CD4-positive, alpha-beta T cell (primary cell): ENCODE data around the gene CD96. TPM values are rescaled to one million over a fixed set of nuclear protein-coding genes. Genes with fewer than 3 reads are reported as not detected.
A peak's percentile ranks its signal among the peaks of the same experiment; 100 is the strongest.

Experiments used
- ATAC-seq: fragments of 200-7000 bp; cut with Tn5 transposase; one replicate; pipeline ENCODE4 v1.10.0; 2022; ENCODE audit warnings: mild to moderate bottlenecking; ENCODE audit not compliant: poor library complexity
- CTCF ChIA-PET: fragments of 350-600 bp; sonication (Branson Sonifier 250); formaldehyde crosslinking; loops from one replicate; lab custom pipeline; 2021; ENCODE audit warnings: antibody characterized with exemption, inconsistent platforms; lab: Charles Lee
- POLR2A ChIA-PET: fragments of 350-600 bp; sonication (Branson Sonifier 250); formaldehyde crosslinking; loops from one replicate; lab custom pipeline; 2021; ENCODE audit warnings: antibody characterized with exemption, inconsistent platforms; lab: Charles Lee
- DNase-seq, 14 experiments: peaks; one replicate each; pipeline ENCODE4 v3.0.0-alpha.2; 2013 to 2020; ENCODE audit warnings: mixed read lengths in 2 of 14
- H3K27ac ChIP-seq, 2 donors: one replicate each; pipeline versions ENCODE4 v1.5.1 to v1.7.0; 2013; ENCODE audit warnings: low read length in 2 of 2, low read depth in 1 of 2, mild to moderate bottlenecking in 1 of 2
- H3K27me3 ChIP-seq, 2 experiments: 1 replicate in 1 of 2; 2 replicates in 1 of 2; pipeline versions ENCODE4 v1.6.1 to v1.7.0; 2013; ENCODE audit warnings: low read length in 2 of 2, control low read depth in 1 of 2, mild to moderate bottlenecking in 1 of 2, moderate library complexity in 1 of 2; ENCODE audit not compliant: insufficient read depth in 2 of 2, control insufficient read depth in 1 of 2
- H3K36me3 ChIP-seq: one replicate; pipeline ENCODE4 v1.6.1; 2013; ENCODE audit warnings: low read length, control low read depth; ENCODE audit not compliant: insufficient read depth
- H3K4me1 ChIP-seq: one replicate; pipeline ENCODE4 v1.6.1; 2013; ENCODE audit warnings: low read length, control low read depth; ENCODE audit not compliant: insufficient read depth
- H3K4me3 ChIP-seq: one replicate; pipeline ENCODE4 v1.5.1; 2013; ENCODE audit warnings: mild to moderate bottlenecking, low read length, moderate library complexity
- H3K9me3 ChIP-seq, 2 experiments: 1 replicate in 1 of 2; 2 replicates in 1 of 2; pipeline versions ENCODE4 v1.6.1 to v1.7.0; 2013; ENCODE audit warnings: low read length in 2 of 2, mild to moderate bottlenecking in 2 of 2, control low read depth in 1 of 2, moderate library complexity in 1 of 2; ENCODE audit not compliant: control insufficient read depth in 1 of 2, insufficient read depth in 1 of 2
- H3K27ac Mint-ChIP-seq: one replicate; pipeline ENCODE4 v1.8.0; 2020; ENCODE audit warnings: mixed read lengths
- H3K27me3 Mint-ChIP-seq: one replicate; pipeline ENCODE4 v1.8.0; 2021; ENCODE audit warnings: mixed read lengths
- H3K36me3 Mint-ChIP-seq: one replicate; pipeline ENCODE4 v1.8.0; 2021; ENCODE audit warnings: low read depth, mixed read lengths
- H3K4me1 Mint-ChIP-seq: one replicate; pipeline ENCODE4 v1.8.0; 2021; ENCODE audit warnings: low read depth, mixed read lengths
- H3K4me3 Mint-ChIP-seq: one replicate; pipeline ENCODE4 v1.8.0; 2020; ENCODE audit warnings: mild to moderate bottlenecking, mixed read lengths
- H3K9me3 Mint-ChIP-seq: one replicate; pipeline ENCODE4 v1.8.0; 2020; ENCODE audit warnings: mixed read lengths
- intact Hi-C, 2 experiments: fragments of 100-400 bp; cut with DNase I in 1 of 2; cut with micrococcal nuclease in 1 of 2; formaldehyde crosslinking; loops; one replicate each; pipeline versions ENCODE4 v1.15.1 to v1.9.0; 2023 to 2025; cut with DNase I, micrococcal nuclease
- total RNA-seq, 174 experiments: library from RNA in 2 of 174; stranded (reverse) in 2 of 174; gene quantifications; one replicate each; pipeline ENCODE4 v1.2.3 and lab custom pipeline; 2021 to 2026
- TF ChIP-seq, protein P1 (sequence below): fragments of 200-600 bp; IDR thresholded peaks from one replicate; pipeline ENCODE4 v1.8.0; 2022; ENCODE audit warnings: antibody characterized with exemption, mild to moderate bottlenecking

CD96 gene
- total RNA-seq, 2 experiments from 2014 or later = 194 to 205 TPM

DNA sequence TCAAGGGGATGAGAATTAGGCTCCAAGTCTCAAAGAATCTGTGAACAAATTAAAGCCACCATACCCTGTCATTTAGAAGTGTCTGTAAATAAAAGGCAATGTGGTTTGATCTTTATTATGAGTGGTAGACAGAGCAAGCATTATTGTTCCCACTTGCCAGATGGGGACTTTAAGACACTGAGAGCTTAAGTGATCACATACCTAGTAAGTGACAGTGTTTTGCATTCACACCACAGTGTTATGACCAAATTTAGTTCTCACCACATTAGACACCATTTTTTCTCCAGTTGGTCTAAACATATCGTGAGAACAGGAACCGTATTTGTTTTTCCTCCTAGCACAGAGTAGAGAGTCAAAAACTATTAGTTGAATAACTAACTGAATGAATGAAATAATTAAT is 66.4 kb downstream of the CD96 start:
- H3K4me3 Mint-ChIP-seq = no peak overlapping the region
- intact Hi-C loops = loop anchor here in 1 of 2 experiments (5.0 kb wide), 1 partner anchor 61 kb away; no protein-coding TSS in a partner anchor

DNA sequence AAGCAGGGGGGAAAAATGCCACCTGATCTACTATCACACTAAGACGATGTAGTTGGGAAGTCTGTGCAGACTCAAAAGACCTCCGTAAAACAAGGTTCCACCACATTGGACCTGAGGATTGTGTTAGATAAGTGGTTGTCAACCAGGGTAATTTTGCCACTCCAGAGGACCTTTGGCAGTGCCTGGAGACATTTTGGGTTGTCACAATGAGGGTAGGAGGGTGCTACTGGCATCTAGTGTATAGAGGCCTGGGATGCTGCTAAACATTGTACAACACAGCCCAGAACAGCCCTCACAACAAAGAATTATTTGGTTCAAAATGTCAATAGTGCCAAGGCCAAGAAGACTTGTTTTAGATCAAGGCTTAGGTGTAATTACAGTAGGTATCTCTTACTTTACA is 67.7 kb downstream of the CD96 start:
- CTCF ChIA-PET = interaction anchor here (1.2 to 1.5 kb wide), 4 partner anchors 10 to 81 kb away, joined by 3 to 10 read pairs (median 6); no protein-coding TSS in a partner anchor
- no peak overlapping the region for H3K4me3 ChIP-seq
- peaks cover 56% of the 10 kb centered on the region for H3K36me3 ChIP-seq
- POLR2A ChIA-PET = interaction anchor here (0.6 to 2.0 kb wide), 10 partner anchors 9 to 84 kb away, joined by 3 to 11 read pairs (median 4); no protein-coding TSS in a partner anchor
- Mint-ChIP-seq H3K36me3 (peaks cover 83% of the 10 kb centered on the region), H3K27ac (peak overlapping the region; percentile 88), H3K4me1 (peaks cover 64% of the 10 kb centered on the region), H3K9me3 (no peaks in the 10 kb centered on the region), H3K4me3 (peak overlapping the region; percentile 11), H3K27me3 (no peaks in the 10 kb centered on the region)
- no peaks in the 10 kb centered on the region for H3K9me3 ChIP-seq
- peaks cover 23% of the 10 kb centered on the region for H3K4me1 ChIP-seq
- intact Hi-C loops = loop anchor here (1.0 to 5.0 kb wide), 4 partner anchors 58 to 539 kb away; partner anchors contain the start of genes CD96 (in 1 of the 2) and NECTIN3 (in 1 of the 2)
- ATAC-seq (peak; percentile 35), DNase-seq (peak in 1 of 14 experiments; percentile 26)
- H3K27me3 ChIP-seq = no peaks in the 10 kb centered on the region
- TF ChIP-seq, protein P1, sequence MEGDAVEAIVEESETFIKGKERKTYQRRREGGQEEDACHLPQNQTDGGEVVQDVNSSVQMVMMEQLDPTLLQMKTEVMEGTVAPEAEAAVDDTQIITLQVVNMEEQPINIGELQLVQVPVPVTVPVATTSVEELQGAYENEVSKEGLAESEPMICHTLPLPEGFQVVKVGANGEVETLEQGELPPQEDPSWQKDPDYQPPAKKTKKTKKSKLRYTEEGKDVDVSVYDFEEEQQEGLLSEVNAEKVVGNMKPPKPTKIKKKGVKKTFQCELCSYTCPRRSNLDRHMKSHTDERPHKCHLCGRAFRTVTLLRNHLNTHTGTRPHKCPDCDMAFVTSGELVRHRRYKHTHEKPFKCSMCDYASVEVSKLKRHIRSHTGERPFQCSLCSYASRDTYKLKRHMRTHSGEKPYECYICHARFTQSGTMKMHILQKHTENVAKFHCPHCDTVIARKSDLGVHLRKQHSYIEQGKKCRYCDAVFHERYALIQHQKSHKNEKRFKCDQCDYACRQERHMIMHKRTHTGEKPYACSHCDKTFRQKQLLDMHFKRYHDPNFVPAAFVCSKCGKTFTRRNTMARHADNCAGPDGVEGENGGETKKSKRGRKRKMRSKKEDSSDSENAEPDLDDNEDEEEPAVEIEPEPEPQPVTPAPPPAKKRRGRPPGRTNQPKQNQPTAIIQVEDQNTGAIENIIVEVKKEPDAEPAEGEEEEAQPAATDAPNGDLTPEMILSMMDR = no peak
- peak overlapping the region; percentile 43 to 58 for H3K27ac ChIP-seq

More for the DNA sequence above, 66.4 kb downstream of the CD96 start:
- peak in 3 of 14 experiments; percentile 43 to 57 (median 50) for DNase-seq
- Mint-ChIP-seq H3K36me3 (peaks cover 83% of the 10 kb centered on the region), H3K9me3 (no peaks in the 10 kb centered on the region), H3K27ac (peak overlapping the region; percentile 88), H3K27me3 (no peaks in the 10 kb centered on the region), H3K4me1 (peaks cover 75% of the 10 kb centered on the region)
- H3K36me3 ChIP-seq = peaks cover 61% of the 10 kb centered on the region
- peaks cover 23% of the 10 kb centered on the region for H3K4me1 ChIP-seq
- ChIA-PET CTCF (interaction anchor here (1.2 to 1.4 kb wide), 2 partner anchors 30 to 69 kb away, joined by 3 read pairs; no protein-coding TSS in a partner anchor), POLR2A (no interaction called here)
- H3K27me3 ChIP-seq = no peaks in the 10 kb centered on the region
- TF ChIP-seq, protein P1 = no peak
- H3K27ac ChIP-seq = no peak overlapping the region
- no peak for ATAC-seq
- no peaks in the 10 kb centered on the region for H3K9me3 ChIP-seq
- H3K4me3 ChIP-seq = no peak overlapping the region

DNA sequence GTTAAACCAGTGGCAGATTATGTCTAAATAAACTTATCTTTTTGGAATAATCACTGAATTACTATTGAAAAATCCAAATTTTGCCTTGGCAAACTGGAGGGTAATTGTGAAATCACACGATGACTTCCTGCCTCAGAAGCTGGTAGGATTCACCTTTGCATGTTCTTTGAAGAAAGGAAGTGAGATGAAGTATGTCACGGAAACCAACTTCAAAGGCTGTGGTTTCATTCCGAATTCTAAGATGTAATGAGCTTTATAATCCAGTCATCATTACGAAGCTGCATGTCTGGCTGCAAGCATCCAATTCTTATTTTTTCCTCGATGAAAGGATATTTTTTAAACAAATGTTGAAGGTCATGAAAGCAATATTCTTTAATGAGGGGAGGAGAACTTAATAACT is 68.2 kb downstream of the CD96 start:
- H3K36me3 Mint-ChIP-seq = peaks cover 83% of the 10 kb centered on the region
- H3K4me3 ChIP-seq = no peak overlapping the region
- peak overlapping the region; percentile 43 to 58 for H3K27ac ChIP-seq
- H3K27me3 Mint-ChIP-seq = no peaks in the 10 kb centered on the region
- TF ChIP-seq, protein P1 = no peak
- ChIA-PET POLR2A (interaction anchor here (0.6 to 2.0 kb wide), 16 partner anchors 8 to 1098 kb away, joined by 3 to 11 read pairs (median 4); partner anchors contain the start of gene ABHD10), CTCF (interaction anchor here (1.2 to 1.5 kb wide), 3 partner anchors 10 to 81 kb away, joined by 5 to 10 read pairs (median 6); no protein-coding TSS in a partner anchor)
- peak in 6 of 14 experiments; percentile 16 to 94 (median 68) for DNase-seq
- peak; percentile 88 for ATAC-seq
- intact Hi-C loops = loop anchor here (1.0 to 5.0 kb wide), 3 partner anchors 57 to 539 kb away; partner anchors contain the start of genes CD96 (in 1 of the 2) and NECTIN3 (in 1 of the 2)
- H3K4me3 Mint-ChIP-seq = peak overlapping the region; percentile 54
- no peaks in the 10 kb centered on the region for H3K9me3 ChIP-seq
- H3K36me3 ChIP-seq = peaks cover 51% of the 10 kb centered on the region
- peaks cover 23% of the 10 kb centered on the region for H3K4me1 ChIP-seq
- H3K9me3 Mint-ChIP-seq = no peaks in the 10 kb centered on the region
- H3K4me1 Mint-ChIP-seq = peaks cover 64% of the 10 kb centered on the region
- H3K27ac Mint-ChIP-seq = peak overlapping the region; percentile 88
- H3K27me3 ChIP-seq = no peaks in the 10 kb centered on the region
